GM18870 (cell line): Measurements from ENCODE around the gene EXOSC5.

Source experiments
- ATAC-seq: cut with Tn5 transposase; IDR thresholded peaks from one replicate; pipeline ENCODE4 v1.9.1; 2021; ENCODE audit warnings: moderate library complexity; ENCODE audit not compliant: unreplicated experiment

Gene EXOSC5

DNA sequence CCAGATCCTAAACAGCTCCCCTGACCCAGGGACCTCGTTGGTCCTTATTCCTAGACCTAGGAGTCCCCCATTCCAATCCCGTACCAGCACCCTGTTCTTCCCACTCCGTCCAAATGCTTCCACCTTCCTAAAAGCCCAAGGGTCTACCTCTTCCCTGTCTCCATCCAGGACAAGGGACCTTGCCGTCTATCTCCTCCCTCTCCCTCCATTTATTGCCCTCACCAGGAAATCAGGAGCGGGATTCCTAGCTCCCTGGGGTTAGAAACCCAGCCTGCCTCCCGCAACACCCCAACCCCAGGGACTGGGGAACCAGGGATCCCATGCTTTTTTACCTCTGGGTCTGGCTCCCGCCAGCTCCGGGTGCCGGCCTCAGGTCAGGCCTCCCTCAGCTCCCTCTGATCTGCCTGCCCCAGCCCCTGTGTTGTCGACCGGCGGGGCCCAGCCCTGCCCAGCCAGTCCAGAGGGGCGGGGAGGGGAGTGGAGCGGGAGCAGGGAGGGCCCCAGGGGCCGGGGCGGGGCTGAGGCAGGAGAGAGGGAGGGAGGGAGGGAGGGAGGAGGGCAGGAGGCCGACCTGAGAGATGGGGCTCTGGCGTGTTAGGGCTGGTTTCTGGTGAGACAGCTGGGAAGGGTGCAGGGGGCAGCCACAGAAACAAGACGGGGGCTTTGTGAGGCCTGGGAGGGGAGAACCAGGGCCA lies 29.9 kb upstream of the EXOSC5 start, which contains the start of gene B3GNT8:
B3GNT8 (minus strand) TSS at position 423 of the 695 bp plus-strand sequence. CDS start 596 bp downstream, outside the sequence.
- no peak for ATAC-seq

DNA sequence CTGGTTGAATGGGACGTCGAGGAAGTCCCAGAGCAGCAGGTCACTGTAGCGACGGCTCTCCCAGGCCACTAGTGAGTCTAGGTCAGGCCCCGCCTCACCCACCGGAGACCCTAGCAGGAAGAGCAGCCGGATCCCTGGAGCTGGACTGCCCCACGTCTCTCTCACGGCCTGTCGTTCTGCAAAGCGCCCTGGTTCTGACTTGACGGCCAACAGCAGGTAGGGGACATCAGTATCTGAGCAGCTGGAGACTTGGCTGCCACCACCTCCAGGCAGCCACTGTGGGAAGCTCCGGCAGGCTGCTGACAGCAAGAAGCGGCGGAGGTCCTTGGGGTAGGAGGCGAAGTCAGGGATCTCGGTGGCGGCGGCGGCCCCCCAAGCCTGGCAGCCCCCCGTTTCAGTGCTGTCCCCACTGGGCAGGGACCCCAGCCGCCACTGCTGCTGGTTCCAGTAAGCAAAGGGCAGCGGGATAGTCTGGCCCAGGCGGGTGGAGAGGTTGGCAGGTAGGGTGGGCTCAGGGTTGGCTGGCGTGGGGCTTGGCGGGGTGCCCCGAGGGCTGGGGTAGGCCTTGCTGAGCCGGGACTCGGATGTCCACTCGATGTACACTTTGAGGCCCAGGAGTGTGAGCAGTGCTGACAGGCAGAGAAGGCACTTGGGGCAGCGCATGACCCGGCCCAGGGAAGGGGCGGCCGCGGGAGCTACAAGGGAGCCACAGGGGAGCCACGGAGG lies 29.1 kb upstream of the EXOSC5 start:
- no peak for ATAC-seq

DNA sequence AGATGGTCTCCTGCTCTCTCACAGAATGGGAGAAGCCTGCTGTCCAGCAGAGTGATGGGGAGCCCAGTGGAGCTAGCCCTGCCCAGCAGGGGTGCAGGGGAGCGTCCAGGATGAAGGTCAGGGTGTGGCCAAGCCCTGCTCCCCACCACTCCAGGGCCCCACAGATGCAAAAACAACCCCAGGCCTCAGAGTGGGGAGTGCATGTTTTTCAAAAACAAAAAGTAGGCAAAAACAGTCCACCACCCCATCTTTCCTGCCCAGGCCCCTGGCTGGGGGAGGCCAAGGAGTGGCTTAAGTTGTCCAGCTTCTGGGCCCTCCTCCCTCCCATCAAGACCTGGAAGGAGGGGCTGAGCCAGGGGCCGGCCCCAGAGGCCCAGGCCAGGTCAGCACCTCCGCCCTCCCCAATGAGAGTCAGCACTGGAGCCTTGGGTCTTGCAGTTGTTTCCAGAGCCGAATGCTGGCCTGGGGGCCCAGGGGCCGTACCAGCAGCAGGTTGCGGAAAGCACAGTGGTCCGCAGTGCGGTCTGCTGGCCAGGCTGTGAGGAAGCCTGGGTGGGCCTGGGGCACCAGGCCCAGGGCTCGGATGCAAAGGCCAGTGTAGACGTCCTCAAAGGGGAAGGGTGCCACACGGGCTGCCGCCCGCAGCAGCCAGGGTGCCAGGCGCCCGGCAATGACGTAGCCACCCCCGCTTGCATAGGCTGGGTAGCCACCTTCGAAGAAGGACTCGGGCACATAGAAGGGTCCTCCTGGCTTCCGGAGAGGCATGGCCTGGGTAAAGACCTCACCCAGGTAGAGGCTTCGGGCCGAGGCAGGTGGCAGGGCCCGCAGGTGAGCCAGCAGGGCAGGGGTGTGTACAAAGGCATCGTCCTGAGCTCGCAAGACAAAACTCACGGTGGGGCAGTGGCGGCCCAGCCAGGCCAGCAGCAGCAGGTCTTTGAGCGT lies 28.3 kb upstream of the EXOSC5 start:
- ATAC-seq: no peak

DNA sequence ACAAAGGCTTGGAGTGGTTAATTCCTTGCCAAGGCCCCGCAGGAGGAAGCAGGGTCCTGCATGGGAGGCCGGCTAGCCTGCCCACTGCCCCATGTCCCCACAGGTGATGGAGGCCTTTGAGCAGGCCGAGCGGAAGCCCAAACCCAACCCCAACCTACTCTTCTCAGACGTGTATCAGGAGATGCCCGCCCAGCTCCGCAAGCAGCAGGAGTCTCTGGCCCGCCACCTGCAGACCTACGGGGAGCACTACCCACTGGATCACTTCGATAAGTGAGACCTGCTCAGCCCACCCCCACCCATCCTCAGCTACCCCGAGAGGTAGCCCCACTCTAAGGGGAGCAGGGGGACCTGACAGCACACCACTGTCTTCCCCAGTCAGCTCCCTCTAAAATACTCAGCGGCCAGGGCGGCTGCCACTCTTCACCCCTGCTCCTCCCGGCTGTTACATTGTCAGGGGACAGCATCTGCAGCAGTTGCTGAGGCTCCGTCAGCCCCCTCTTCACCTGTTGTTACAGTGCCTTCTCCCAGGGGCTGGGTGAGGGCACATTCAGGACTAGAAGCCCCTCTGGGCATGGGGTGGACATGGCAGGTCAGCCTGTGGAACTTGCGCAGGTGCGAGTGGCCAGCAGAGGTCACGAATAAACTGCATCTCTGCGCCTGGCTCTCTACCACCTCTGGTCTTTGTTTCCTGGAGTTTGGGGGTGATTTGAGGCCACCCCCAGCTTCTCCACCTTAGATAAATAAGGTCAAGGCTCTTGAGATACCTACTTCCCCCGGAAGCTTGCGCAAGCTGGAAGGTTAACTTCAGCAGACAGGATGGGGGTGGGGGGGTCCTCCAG lies 27.4 kb upstream of the EXOSC5 start:
- no peak for ATAC-seq

DNA sequence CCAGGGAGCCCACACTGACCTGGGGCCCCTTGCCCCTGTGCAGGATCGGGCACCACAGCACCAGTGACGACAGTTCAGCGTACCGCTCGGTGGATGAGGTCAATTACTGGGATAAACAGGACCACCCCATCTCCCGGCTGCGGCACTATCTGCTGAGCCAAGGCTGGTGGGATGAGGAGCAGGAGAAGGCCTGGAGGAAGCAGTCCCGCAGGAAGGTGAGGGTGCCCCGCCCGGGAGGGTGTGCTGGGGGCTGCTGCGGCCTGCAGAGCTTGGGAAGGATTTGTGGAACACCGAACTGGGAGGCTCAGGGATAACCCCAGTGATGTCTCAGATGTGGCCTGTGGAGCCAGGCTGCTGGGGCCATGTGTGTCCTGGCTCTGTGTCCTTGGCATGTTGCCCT lies 25.8 kb upstream of the EXOSC5 start:
- ATAC-seq: no peak

DNA sequence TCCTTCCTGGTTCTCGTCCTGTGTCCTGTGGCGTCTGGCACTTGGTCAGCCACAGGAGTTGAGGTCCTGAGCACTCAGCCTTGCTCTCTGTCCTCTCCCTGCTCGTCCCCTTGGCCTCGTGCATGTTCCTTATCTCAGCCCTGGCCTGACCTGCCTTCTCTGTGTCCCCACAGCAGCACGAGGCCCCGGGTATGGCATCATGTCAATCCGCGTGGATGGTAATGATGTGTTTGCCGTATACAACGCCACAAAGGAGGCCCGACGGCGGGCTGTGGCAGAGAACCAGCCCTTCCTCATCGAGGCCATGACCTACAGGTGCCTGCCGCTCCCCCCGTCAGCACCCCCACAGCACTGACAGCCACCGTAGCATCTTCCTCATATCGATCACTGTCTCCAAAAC lies 25.3 kb upstream of the EXOSC5 start:
- ATAC-seq: no peak

DNA sequence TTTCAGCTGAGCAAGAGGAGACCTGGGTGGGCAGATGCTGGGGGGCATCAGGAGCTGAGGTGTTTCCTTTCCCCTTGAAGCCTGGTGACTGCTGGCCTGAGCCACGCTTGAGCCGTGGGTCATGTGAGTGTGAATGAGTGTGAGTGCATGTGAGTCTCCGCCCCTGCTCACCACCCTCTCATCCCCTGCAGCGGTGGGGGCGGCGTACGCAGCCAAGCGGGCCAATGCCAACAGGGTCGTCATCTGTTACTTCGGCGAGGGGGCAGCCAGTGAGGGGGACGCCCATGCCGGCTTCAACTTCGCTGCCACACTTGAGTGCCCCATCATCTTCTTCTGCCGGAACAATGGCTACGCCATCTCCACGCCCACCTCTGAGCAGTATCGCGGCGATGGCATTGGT lies 24.8 kb upstream of the EXOSC5 start:
- ATAC-seq: no peak

DNA sequence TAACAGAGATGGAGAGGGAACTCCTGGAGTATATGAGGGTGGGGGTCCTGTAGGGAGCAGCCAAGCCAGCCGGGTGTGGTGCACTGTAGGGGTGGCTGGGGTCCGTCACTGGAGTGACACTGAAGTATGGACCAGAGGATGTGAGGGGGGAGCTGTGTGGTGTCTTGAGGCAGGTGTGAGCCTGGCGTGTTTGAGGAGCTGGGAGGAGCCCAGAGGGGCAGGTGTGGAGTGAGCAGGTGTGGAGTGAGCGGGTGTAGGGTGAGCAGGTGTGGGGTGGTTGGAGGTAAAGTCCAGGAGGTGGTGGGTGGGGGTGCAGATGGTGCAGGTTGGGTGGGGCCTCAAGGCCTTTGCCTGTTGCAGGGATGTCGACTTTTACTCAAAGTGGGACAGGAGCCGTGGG lies 24.2 kb upstream of the EXOSC5 start:
- ATAC-seq: no peak

DNA sequence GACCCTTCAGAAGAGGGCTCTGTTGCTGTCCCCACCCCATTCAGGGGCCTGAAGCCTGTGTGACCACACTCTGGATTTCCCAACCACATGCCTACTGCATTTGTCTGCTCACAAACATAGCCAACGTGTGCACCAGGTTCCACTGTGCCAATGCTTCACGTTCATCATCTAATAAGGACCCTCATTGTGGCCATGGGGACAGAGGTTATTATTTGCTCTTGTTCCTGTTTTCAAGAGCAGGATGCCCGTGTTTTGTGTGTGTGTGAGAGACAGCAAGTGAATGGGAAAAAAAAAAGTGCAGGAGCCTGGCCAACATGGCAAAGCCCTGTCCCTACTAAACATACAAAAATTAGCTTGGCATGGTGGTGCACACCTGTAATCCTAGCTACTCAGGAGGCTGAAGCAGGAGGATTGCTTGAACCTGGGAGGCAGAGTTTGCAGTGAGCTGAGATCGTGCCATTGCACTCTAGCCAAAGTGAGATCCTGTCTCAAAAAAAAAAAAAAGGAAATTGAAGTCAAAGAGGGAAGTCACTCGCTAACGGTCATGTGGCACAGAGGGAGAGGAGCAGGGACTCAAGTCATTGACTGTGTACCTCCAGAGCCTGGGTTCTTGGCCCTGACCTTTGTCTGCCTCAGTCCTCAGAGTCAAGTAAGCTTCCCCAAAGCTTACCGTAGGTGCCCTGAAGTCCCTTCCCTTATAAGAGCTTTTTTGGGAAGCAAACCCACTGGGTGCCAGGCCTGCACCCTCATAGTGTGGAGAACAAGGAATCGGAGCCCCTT lies 23.1 kb upstream of the EXOSC5 start:
- no peak for ATAC-seq

DNA sequence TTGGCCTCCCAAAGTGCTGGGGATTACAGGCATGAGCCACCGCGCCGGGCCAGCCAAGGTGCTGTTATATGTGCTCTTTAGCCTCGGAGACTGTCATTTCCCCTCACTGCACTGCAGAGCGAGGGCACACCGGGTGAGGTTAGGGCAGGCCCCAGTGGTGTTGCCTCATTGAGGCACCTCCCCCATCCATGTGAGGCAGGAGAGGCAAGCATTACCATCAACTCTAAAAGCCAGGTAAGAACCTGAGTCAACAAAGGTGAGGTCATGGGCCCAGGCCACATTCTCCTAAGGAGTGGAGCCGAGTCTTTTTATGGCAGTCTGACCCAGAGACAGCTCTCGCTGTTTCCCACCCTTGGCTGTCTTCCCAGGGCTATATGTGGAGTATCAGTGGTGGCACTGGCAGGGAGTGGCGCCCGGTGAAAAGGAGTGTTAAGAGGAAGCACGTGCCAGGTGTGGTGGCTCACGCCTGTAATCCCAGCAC lies 19.1 kb upstream of the EXOSC5 start:
- no peak for ATAC-seq

DNA sequence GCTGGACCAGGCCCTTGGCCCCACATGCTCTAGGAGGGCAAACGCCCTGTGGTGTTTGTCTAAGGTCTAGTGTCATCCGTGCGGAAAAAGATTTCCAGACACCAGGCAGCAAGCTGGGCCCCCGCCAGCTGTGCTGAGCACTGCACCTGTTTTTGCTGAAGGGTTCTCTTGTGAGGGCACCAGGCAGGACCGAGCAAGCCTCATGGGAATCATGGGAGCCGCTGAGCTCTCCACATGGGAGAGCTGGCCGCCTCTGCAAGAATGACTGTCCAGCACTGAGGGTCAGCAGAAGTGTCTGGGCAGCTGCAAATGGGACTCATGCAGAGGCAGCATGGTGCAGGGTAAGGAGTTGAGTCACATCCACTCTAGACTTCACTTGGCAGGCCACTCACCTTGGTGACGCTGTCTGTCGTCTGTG lies 18.0 kb upstream of the EXOSC5 start:
- no peak for ATAC-seq

DNA sequence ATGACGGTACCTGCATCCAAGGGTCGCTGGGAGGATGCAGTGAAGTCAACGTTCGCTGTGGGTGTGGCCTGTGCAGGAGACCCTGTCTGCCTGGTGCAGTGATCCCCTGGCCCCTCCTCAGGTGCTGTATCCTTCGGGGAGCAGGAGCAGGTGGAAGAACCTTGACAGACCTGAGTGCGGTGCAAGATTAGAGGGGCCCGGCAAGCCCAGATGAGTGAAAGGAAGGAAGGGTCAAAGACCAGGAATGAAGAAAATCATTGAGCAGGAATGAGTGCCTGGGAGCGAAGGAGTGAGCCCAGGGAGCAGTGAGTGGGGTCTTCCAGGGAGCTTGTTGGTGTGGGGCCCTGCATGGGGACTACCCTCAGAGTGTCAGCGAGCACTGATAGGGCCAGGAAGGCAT lies 17.3 kb upstream of the EXOSC5 start:
- no peak for ATAC-seq

DNA sequence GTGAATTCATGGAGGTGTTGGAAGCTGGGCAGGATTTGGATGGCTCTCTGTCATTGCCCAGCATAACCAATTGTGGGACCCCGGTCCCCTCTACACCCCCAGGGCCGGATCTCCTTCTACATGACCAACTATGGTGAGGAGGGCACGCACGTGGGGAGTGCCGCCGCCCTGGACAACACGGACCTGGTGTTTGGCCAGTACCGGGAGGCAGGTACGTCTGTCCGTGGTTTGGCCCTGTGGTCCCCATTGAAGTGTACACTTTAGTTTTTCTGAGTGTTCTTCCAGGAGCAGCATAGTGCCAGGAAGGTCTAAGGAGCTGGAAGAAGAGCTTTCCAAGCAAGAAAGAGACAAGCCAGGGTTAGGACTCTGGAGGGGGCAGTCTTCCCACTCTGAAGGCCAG lies 16.8 kb upstream of the EXOSC5 start:
- no peak for ATAC-seq

DNA sequence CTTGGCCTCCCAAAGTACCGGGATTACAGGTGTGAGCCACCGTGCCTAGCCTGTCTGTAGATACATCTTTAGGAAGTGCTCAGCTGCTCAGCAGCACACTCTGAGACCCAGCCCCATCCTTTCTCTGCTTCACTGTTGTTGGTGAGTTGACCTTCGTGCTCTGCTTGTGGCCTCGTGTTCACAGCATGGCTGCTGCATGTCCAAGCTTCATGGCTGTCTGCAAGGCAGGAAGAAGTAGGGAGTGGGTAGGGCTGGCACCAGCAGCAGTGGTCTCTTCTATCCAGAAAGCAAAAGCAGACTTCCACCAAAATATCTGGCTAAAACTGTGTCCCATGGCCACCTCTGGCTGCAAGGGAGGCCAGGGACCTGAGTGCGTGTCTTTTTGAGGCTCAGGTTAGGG lies 15.8 kb upstream of the EXOSC5 start:
- no peak for ATAC-seq

DNA sequence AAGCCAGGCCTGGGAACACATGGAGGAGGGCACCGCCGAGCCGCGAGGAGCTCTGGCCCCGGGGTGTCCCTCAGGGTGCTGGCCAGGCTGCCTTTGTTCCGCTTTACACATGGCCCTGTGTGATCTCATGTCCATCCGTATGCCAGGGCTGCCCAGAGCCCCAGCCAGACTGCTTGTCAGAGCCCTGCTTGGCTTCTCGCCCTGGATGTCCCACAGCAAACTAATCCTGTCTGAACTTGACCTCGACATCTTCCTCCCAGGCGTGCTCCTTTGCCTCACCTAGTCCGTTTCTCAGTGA lies 14.8 kb upstream of the EXOSC5 start:
- no peak for ATAC-seq

DNA sequence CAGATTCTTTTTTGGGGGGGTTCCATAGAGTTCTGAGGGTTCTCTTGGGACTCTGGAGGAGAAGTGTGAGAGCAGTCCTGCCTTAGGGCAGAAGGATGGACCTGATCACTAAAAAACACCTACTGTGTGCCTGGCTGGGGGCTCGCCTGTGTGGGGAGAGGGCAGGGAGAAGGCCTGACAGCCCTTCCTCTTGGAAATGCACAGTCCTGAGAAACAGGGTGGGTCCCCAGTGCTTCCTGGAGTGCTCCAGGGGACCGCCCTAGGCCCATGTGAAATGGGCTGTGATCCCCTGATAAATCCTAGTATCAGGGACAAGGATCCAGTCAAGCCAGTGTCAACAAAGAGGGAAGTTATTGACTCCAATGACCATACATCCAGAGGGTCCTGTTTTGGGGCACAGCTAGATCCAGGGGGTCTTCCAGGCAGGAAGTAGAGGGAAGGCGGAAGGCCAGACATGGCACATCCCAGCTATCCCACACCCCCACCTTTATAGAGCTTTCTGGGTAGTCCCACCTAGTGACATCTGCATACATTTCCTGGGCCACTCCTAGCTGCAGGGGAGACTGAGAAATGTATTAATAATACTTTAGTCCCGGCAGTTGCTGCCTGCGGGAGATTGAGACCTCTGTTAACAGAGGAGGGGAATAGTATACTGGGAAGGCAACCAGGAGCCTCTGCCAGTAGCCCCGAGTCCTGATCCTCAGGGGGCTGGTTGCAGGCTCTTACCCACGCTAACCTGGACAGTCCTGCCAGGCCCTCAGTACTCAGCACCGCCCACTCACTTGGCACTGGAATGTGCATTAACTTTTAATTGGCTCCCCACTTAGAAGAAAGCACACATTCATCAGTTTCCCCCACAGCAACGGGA lies 14.2 kb upstream of the EXOSC5 start:
- no peak for ATAC-seq

DNA sequence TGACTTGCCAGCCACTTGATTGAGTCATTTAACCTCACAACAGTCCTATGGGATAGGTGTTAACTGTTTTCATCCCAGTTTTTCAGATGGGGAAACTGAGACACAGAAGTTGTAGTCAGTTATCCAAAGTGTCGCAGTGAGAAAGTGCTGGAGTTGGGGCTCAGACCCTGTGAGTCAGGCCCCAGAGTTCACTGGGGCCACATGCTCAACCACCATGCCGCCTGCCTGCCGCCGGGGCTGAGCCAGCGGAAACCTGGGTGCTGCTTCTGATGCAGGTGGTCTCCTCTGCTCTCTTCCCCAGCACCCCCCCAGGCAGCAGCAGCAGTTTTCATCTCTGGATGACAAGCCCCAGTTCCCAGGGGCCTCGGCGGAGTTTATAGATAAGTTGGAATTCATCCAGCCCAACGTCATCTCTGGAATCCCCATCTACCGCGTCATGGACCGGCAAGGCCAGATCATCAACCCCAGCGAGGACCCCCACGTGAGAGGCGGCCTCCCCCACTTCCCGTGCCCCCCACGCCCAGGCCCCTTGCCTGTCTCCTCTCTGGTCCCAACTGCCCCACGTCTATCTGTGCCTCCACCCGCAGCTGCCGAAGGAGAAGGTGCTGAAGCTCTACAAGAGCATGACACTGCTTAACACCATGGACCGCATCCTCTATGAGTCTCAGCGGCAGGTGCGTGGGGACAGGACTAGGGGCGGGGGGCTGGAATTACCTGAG lies 13.3 kb upstream of the EXOSC5 start:
- no peak for ATAC-seq

DNA sequence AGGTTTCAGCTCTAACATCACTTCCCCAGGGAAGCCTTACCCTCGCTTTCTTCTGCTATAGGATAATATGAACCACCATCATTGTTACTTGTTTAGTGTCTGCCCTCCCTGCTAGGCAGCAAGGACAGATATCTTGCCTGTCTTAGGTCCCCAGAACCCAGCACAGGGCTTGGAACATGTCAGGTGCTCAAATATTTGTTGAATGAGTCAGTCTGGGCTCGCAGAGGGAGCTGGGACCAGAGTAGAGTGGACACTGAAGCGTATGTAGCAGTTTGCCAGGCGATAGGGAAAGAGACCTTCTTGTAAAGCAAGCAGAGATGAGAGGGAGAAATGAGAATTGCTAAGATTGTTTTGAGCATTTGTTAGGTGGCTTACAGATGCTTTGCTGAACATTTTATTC lies 12.1 kb upstream of the EXOSC5 start:
- no peak for ATAC-seq
